ENCODE results near the gene ACOT8. TPM values are rescaled to one million over a fixed set of nuclear protein-coding genes. Genes with fewer than 3 reads are reported as not detected.

The ACOT8 gene
- total and polyA plus RNA-seq, 2 donors (not counting 3 experiments of a cell fraction or from before 2014, with no cell fraction given): 15.5 to 50.9 TPM

DNA sequence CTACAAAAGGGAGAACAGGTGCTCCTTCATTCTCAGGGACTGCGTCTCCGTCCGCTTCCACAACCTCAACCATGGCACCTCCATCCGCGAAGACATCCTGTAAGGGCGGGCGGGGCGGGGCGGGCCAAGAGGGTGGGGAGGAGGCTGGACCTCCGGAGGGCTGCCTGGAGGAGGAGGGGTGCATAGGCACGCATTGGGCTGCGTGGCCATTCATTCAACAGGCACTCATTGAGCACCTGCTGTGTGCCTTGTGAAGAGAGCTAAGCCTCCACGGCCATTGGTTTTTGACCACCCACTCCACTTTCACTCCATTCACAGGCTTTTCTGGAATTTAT is 657 bp upstream of the ACOT8 start:
- no peak for FAIRE-seq
- Histone ChIP-seq H3K9me1 (replicated peaks; ENCODE audit: control insufficient read depth, extremely low read depth, insufficient read depth, low read length) (no peaks in the 10 kb centered on the region), H3K79me2 (ENCODE audit: control insufficient read depth, insufficient read depth, low read length) (peaks cover 9% of the 10 kb centered on the region), H3K27me3 (ENCODE audit: control insufficient read depth in 2 of 2, insufficient read depth in 2 of 2, low read length in 2 of 2) (no peaks in the 10 kb centered on the region), H3K4me2 (ENCODE audit: insufficient read depth, low read length) (peak overlapping the region; percentile 70), H3K36me3 (ENCODE audit: control insufficient read depth in 2 of 2, extremely low read depth in 1 of 2, insufficient read depth in 2 of 2, low read length in 2 of 2) (no peaks in the 10 kb centered on the region), H4K20me1 (replicated peaks; ENCODE audit: control insufficient read depth, extremely low read depth, insufficient read depth, low read length) (no peaks in the 10 kb centered on the region), H3K4me3 (replicated peaks in 1 of 3; ENCODE audit: insufficient read depth in 1 of 3, low read depth in 1 of 3, low read length in 3 of 3) (peak overlapping the region; percentile 29 to 78 (median 66)), H3K9me3 (replicated peaks; ENCODE audit: control insufficient read depth, insufficient read depth, low read length) (no peaks in the 10 kb centered on the region), H3K27ac (ENCODE audit: insufficient read depth, low read depth, low read length) (peak overlapping the region; percentile 51), H3K4me1 (ENCODE audit: control insufficient read depth, extremely low read depth, insufficient read depth, low read length) (peaks cover 12% of the 10 kb centered on the region), H3K9ac (replicated peaks; ENCODE audit: extremely low read depth, insufficient read depth, low read length) (peak overlapping the region; percentile 35), H2AFZ (ENCODE audit: low read depth, low read length) (peak overlapping the region; percentile 77)
- intact Hi-C loops (cut with micrococcal nuclease): loop anchor here (1.0 to 2.0 kb wide), 6 partner anchors 23 to 77 kb away; partner anchors contain the start of genes CTSA, NEURL2, PCIF1 and UBE2C
- ChIA-PET CTCF (interaction anchor here (1.1 kb wide), 1 partner anchor 59 kb away, joined by 3 read pairs; no protein-coding TSS in a partner anchor), POLR2A (no interaction called here)
- no peak for DNase-seq (ENCODE audit: low read depth, low spot score)
- BruUV-seq (replicated peaks): no TSS peak
- no peak for TF ChIP-seq FOS (IDR thresholded peaks at IDR 0.05; ENCODE audit: borderline replicate concordance, insufficient read depth, low read length)
- TF ChIP-seq GATA2 (IDR thresholded peaks at IDR 0.05; ENCODE audit: insufficient read depth, insufficient read length, low read depth, low read length): no peak
- TF ChIP-seq POLR2AphosphoS5 (IDR thresholded peaks at IDR 0.05; ENCODE audit: insufficient read depth, low read depth, low read length): no peak
- dilution Hi-C loops (cut with MboI; ENCODE audit: extremely low pct_ligation_motif_present, low sequenced_read_pairs): no loop called here

- Histone ChIP-seq H3K27me3 (ENCODE audit: control insufficient read depth in 2 of 2, insufficient read depth in 2 of 2, low read length in 2 of 2) (no peaks in the 10 kb centered on the region), H2AFZ (ENCODE audit: low read depth, low read length) (no peak overlapping the region), H3K79me2 (ENCODE audit: control insufficient read depth, insufficient read depth, low read length) (peaks cover 9% of the 10 kb centered on the region), H3K9ac (replicated peaks; ENCODE audit: extremely low read depth, insufficient read depth, low read length) (no peak overlapping the region), H4K20me1 (replicated peaks; ENCODE audit: control insufficient read depth, extremely low read depth, insufficient read depth, low read length) (no peaks in the 10 kb centered on the region), H3K4me2 (ENCODE audit: insufficient read depth, low read length) (no peak overlapping the region), H3K36me3 (ENCODE audit: control insufficient read depth in 2 of 2, extremely low read depth in 1 of 2, insufficient read depth in 2 of 2, low read length in 2 of 2) (peaks cover 0 to 3% of the 10 kb centered on the region in 2 experiments), H3K4me3 (replicated peaks in 1 of 3; ENCODE audit: insufficient read depth in 1 of 3, low read depth in 1 of 3, low read length in 3 of 3) (no peak overlapping the region), H3K9me3 (replicated peaks; ENCODE audit: control insufficient read depth, insufficient read depth, low read length) (no peaks in the 10 kb centered on the region), H3K9me1 (replicated peaks; ENCODE audit: control insufficient read depth, extremely low read depth, insufficient read depth, low read length) (no peaks in the 10 kb centered on the region), H3K4me1 (ENCODE audit: control insufficient read depth, extremely low read depth, insufficient read depth, low read length) (peaks cover 10% of the 10 kb centered on the region), H3K27ac (ENCODE audit: insufficient read depth, low read depth, low read length) (no peak overlapping the region)
- no TSS peak for BruUV-seq (replicated peaks)
- intact Hi-C loops (cut with micrococcal nuclease): no loop called here
- POLR2A ChIA-PET: no interaction called here
- CTCF ChIA-PET: interaction anchor here (1.0 to 1.9 kb wide), 2 partner anchors 11 to 117 kb away, joined by 4 to 5 read pairs; no protein-coding TSS in a partner anchor
- TF ChIP-seq, protein P1, sequence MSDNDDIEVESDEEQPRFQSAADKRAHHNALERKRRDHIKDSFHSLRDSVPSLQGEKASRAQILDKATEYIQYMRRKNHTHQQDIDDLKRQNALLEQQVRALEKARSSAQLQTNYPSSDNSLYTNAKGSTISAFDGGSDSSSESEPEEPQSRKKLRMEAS (IDR thresholded peaks at IDR 0.05; ENCODE audit: insufficient read depth, insufficient read length): no peak
- TF ChIP-seq GATA2 (IDR thresholded peaks at IDR 0.05; ENCODE audit: insufficient read depth, insufficient read length, low read depth, low read length) (no peak), FOS (IDR thresholded peaks at IDR 0.05; ENCODE audit: borderline replicate concordance, insufficient read depth, low read length) (no peak), POLR2AphosphoS5 (IDR thresholded peaks at IDR 0.05; ENCODE audit: insufficient read depth, low read depth, low read length) (no peak), POLR2A (IDR thresholded peaks at IDR 0.05; ENCODE audit: low read depth, low read length) (no peak), JUN (IDR thresholded peaks at IDR 0.05; ENCODE audit: borderline replicate concordance, insufficient read depth, insufficient read length, low read depth) (no peak), EZH2 (IDR thresholded peaks at IDR 0.05; ENCODE audit: borderline replicate concordance, low read depth, low read length, severe bottlenecking) (no peak), MYC (IDR thresholded peaks at IDR 0.05; ENCODE audit: low read depth, low read length) (no peak)
- TF ChIP-seq, protein P2, sequence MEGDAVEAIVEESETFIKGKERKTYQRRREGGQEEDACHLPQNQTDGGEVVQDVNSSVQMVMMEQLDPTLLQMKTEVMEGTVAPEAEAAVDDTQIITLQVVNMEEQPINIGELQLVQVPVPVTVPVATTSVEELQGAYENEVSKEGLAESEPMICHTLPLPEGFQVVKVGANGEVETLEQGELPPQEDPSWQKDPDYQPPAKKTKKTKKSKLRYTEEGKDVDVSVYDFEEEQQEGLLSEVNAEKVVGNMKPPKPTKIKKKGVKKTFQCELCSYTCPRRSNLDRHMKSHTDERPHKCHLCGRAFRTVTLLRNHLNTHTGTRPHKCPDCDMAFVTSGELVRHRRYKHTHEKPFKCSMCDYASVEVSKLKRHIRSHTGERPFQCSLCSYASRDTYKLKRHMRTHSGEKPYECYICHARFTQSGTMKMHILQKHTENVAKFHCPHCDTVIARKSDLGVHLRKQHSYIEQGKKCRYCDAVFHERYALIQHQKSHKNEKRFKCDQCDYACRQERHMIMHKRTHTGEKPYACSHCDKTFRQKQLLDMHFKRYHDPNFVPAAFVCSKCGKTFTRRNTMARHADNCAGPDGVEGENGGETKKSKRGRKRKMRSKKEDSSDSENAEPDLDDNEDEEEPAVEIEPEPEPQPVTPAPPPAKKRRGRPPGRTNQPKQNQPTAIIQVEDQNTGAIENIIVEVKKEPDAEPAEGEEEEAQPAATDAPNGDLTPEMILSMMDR (IDR thresholded peaks at IDR 0.05; ENCODE audit: extremely low read depth in 1 of 2, insufficient read depth in 1 of 2, low read depth in 1 of 2, low read length in 2 of 2): no peak
- dilution Hi-C loops (cut with MboI; ENCODE audit: extremely low pct_ligation_motif_present, low sequenced_read_pairs): no loop called here
- DNase-seq (ENCODE audit: low read depth, low spot score) (no peak), FAIRE-seq (no peak)
These were observed 3.7 kb downstream of the ACOT8 start for GRCh38 chr20:45853484-45853883.
